Liver (tissue), 3 donors: ENCODE data around the gene RELN.

Experiments used
- GABPA ChIP-seq, 2 donors: IDR thresholded peaks in 1 of 2; conservative IDR thresholded peaks in 1 of 2; 2 replicates each; pipeline ENCODE4 v1.6.1; 2016; ENCODE audit warnings: antibody characterized with exemption in 2 of 2, mild to moderate bottlenecking in 1 of 2, moderate library complexity in 1 of 2
- RAD21 ChIP-seq, 2 donors: IDR thresholded peaks; 2 replicates each; pipeline ENCODE4 v1.6.1; 2016; ENCODE audit warnings: antibody characterized with exemption in 2 of 2, mild to moderate bottlenecking in 2 of 2
- TAF1 ChIP-seq: conservative IDR thresholded peaks from 2 replicates; pipeline ENCODE4 v1.6.1; 2016; ENCODE audit warnings: antibody characterized with exemption, mild to moderate bottlenecking
- YY1 ChIP-seq: IDR thresholded peaks from 2 replicates; pipeline ENCODE4 v1.6.1; 2016; ENCODE audit warnings: antibody characterized with exemption, mild to moderate bottlenecking
- TF ChIP-seq, protein P1 (sequence below): fragments of 150-350 bp; IDR thresholded peaks from 2 replicates; pipeline ENCODE4 v1.5.1; 2017; ENCODE audit warnings: improper control_type of control experiment, low read depth, low read length; ENCODE audit not compliant: missing input control
- TF ChIP-seq, protein P2 (sequence below): IDR thresholded peaks from 2 replicates; pipeline ENCODE4 v1.6.1; 2016; ENCODE audit warnings: antibody characterized with exemption, mild to moderate bottlenecking
- TF ChIP-seq, protein P3 (sequence below): IDR thresholded peaks from 2 replicates; pipeline ENCODE4 v1.6.1; 2016; ENCODE audit warnings: antibody characterized with exemption
- donor health status: healthy.
- donor health status: healthy.

DNA sequence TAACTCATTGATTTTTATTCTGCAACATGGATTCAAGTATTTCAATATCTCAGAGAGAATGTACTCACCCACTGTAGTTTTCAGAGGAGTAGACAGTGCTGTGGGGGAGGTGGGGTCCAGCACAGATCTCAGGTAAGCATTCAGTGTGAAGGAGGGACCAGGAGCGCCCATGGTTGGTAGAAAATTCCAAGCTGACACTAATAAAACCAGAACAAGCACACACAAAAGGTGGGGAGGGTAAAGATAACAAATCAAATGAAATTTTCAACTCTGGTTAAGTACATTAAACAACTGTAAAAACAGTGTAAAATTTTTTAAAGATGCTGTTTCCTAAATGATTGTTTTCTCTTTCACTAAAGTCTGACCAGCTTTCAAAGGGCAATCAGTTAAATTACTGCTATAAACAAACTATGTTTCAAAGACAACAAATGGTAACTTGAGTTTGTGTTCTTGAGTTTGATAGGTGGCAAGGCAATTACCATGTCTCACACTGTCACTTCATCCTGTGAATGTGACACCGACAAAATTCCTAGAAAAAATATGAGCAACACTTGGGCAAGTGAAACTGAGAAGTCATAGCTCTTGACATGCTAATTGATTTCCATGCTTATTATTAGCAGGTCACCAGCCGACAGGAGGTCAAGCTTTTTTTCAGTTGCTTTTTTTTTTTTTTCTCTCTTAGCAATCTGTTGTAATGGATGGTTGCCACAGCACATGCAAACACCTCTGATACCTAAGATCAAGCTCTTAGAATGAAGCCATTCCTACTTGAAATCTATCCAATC, 337.7 kb downstream of the RELN start:
- TF ChIP-seq RAD21 (IDR thresholded peaks at IDR 0.05) (no peak), TAF1 (no peak), GABPA (IDR thresholded peaks at IDR 0.05 in 1 of 2, conservative IDR thresholded peaks at IDR 0.05 in 1 of 2) (no peak), YY1 (no peak)
- TF ChIP-seq, protein P1, sequence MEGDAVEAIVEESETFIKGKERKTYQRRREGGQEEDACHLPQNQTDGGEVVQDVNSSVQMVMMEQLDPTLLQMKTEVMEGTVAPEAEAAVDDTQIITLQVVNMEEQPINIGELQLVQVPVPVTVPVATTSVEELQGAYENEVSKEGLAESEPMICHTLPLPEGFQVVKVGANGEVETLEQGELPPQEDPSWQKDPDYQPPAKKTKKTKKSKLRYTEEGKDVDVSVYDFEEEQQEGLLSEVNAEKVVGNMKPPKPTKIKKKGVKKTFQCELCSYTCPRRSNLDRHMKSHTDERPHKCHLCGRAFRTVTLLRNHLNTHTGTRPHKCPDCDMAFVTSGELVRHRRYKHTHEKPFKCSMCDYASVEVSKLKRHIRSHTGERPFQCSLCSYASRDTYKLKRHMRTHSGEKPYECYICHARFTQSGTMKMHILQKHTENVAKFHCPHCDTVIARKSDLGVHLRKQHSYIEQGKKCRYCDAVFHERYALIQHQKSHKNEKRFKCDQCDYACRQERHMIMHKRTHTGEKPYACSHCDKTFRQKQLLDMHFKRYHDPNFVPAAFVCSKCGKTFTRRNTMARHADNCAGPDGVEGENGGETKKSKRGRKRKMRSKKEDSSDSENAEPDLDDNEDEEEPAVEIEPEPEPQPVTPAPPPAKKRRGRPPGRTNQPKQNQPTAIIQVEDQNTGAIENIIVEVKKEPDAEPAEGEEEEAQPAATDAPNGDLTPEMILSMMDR = no peak
- TF ChIP-seq, protein P2, sequence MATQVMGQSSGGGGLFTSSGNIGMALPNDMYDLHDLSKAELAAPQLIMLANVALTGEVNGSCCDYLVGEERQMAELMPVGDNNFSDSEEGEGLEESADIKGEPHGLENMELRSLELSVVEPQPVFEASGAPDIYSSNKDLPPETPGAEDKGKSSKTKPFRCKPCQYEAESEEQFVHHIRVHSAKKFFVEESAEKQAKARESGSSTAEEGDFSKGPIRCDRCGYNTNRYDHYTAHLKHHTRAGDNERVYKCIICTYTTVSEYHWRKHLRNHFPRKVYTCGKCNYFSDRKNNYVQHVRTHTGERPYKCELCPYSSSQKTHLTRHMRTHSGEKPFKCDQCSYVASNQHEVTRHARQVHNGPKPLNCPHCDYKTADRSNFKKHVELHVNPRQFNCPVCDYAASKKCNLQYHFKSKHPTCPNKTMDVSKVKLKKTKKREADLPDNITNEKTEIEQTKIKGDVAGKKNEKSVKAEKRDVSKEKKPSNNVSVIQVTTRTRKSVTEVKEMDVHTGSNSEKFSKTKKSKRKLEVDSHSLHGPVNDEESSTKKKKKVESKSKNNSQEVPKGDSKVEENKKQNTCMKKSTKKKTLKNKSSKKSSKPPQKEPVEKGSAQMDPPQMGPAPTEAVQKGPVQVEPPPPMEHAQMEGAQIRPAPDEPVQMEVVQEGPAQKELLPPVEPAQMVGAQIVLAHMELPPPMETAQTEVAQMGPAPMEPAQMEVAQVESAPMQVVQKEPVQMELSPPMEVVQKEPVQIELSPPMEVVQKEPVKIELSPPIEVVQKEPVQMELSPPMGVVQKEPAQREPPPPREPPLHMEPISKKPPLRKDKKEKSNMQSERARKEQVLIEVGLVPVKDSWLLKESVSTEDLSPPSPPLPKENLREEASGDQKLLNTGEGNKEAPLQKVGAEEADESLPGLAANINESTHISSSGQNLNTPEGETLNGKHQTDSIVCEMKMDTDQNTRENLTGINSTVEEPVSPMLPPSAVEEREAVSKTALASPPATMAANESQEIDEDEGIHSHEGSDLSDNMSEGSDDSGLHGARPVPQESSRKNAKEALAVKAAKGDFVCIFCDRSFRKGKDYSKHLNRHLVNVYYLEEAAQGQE = no peak
- TF ChIP-seq, protein P3, sequence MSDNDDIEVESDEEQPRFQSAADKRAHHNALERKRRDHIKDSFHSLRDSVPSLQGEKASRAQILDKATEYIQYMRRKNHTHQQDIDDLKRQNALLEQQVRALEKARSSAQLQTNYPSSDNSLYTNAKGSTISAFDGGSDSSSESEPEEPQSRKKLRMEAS = no peak
